Colonic mucosa (tissue), 4 donors: ENCODE results near the gene NFKBIZ. TPM values are rescaled to one million over a fixed set of nuclear protein-coding genes. Genes with fewer than 3 reads are reported as not detected.
"Not testable (repeated sequence)": the region's sequence is repeated elsewhere in the genome, so short reads cannot be mapped to it uniquely, and the experiment has no call there.

ENCODE experiments used
- DNase-seq: peaks from one replicate; pipeline ENCODE4 v3.0.0-alpha.2; 2020
- H3K27ac ChIP-seq: fragments of 200-600 bp; one replicate; pipeline ENCODE4 v1.8.0; 2021
- H3K27me3 ChIP-seq: fragments of 200-600 bp; one replicate; pipeline ENCODE4 v1.8.0; 2021
- H3K36me3 ChIP-seq: fragments of 200-600 bp; one replicate; pipeline ENCODE4 v1.8.0; 2021
- H3K4me1 ChIP-seq: fragments of 200-600 bp; one replicate; pipeline ENCODE4 v1.8.0; 2021; ENCODE audit warnings: mild to moderate bottlenecking
- H3K4me3 ChIP-seq: fragments of 200-600 bp; one replicate; pipeline ENCODE4 v1.8.0; 2021
- H3K9ac ChIP-seq, 2 donors: one replicate each; pipeline ENCODE4 v1.7.0; 2013; ENCODE audit warnings: control low read depth in 2 of 2, low read depth in 2 of 2, low read length in 2 of 2
- H3K9me3 ChIP-seq: fragments of 200-600 bp; one replicate; pipeline ENCODE4 v1.8.0; 2021
- CTCF ChIP-seq: fragments of 200-600 bp; IDR thresholded peaks from one replicate; pipeline ENCODE4 v1.8.0; 2022; ENCODE audit warnings: antibody characterized with exemption, mild to moderate bottlenecking
- intact Hi-C: fragments of 100-400 bp; cut with DNase I; formaldehyde crosslinking; loops from one replicate; pipeline ENCODE4 v1.14.1; 2022
- total RNA-seq, 2 donors: library from RNA; stranded (reverse); fragmentation: NEBNext Ultra II Directional in 1 of 2; extraction: Animal tissue kit (Norgen Biotek cat#: 25700) in 1 of 2; gene quantifications; one replicate each; pipeline ENCODE4 v1.2.1, GENCODE V29; 2021
- donor health status: healthy.
- donor health status: DM: no; HTN: no; CAD: no.
- donor health status: DM: no; HTN: no; CAD: no.

Gene NFKBIZ
- total RNA-seq, 2 donors from 2014 or later = 69.4 to 96.2 TPM

GRCh38 chr3:101861789-101862415 lies 12.6 kb downstream of the NFKBIZ start:
- Histone ChIP-seq H3K4me3 (no peak overlapping the region), H3K9me3 (no peaks in the 10 kb centered on the region), H3K9ac (no peak overlapping the region), H3K27me3 (no peaks in the 10 kb centered on the region), H3K27ac (no peak overlapping the region), H3K36me3 (peaks cover 20% of the 10 kb centered on the region), H3K4me1 (no peaks in the 10 kb centered on the region)
- no peak for TF ChIP-seq CTCF
- intact Hi-C loops = no loop called here
- no peak for DNase-seq

GRCh38 chr3:101862416-101863165 lies 13.3 kb downstream of the NFKBIZ start:
- no peak for DNase-seq
- H3K4me3 ChIP-seq = no peak overlapping the region
- intact Hi-C loops = no loop called here
- no peaks in the 10 kb centered on the region for H3K27me3 ChIP-seq
- H3K9ac ChIP-seq = no peak overlapping the region
- no peaks in the 10 kb centered on the region for H3K9me3 ChIP-seq
- no peak for TF ChIP-seq CTCF
- H3K4me1 ChIP-seq = no peaks in the 10 kb centered on the region
- no peak overlapping the region for H3K27ac ChIP-seq
- peaks cover 13% of the 10 kb centered on the region for H3K36me3 ChIP-seq

- H3K9me3 ChIP-seq, intact Hi-C loops, H3K4me1 ChIP-seq, DNase-seq, H3K9ac ChIP-seq, H3K27me3 ChIP-seq, H3K36me3 ChIP-seq, H3K27ac ChIP-seq, H3K4me3 ChIP-seq: not testable (repeated sequence)
Measured at GRCh38 chr3:101864926-101865325, 15.6 kb downstream of the NFKBIZ start.

- Histone ChIP-seq H3K9me3 (no peaks in the 10 kb centered on the region), H3K4me1 (no peaks in the 10 kb centered on the region), H3K4me3 (no peak overlapping the region), H3K27me3 (no peaks in the 10 kb centered on the region), H3K9ac (no peak overlapping the region), H3K27ac (peak overlapping the region; percentile 13), H3K36me3 (no peaks in the 10 kb centered on the region)
- TF ChIP-seq CTCF = no peak
- intact Hi-C loops = no loop called here
- DNase-seq = no peak
Measured at GRCh38 chr3:101865751-101866509, 16.6 kb downstream of the NFKBIZ start.

- Histone ChIP-seq H3K27ac (no peak overlapping the region), H3K4me3 (no peak overlapping the region), H3K9ac (no peak overlapping the region), H3K9me3 (no peaks in the 10 kb centered on the region), H3K27me3 (no peaks in the 10 kb centered on the region), H3K36me3 (no peaks in the 10 kb centered on the region), H3K4me1 (no peaks in the 10 kb centered on the region)
- intact Hi-C loops = no loop called here
- no peak for DNase-seq
- no peak for TF ChIP-seq CTCF
Measured at GRCh38 chr3:101867511-101867910, 18.2 kb downstream of the NFKBIZ start.
